A549 treated with CORT108297 at 1 μM for 4 hours (cell line): ENCODE data around the gene CEP290. TPM values are rescaled to one million over a fixed set of nuclear protein-coding genes. Genes with fewer than 3 reads are reported as not detected.

Experiments
- total RNA-seq: library from RNA; stranded (reverse); fragments of 200-300 nt; extraction: Qiagen RNA extraction; gene quantifications from 5 replicates; pipeline ENCODE4 v1.2.3, GENCODE V29; 2022

Gene CEP290
- 6.3 to 8.0 TPM (median 6.5 TPM) in 5 replicates for total RNA-seq

GRCh38 chr12:88141774-88142609 is at the start of gene CEP290, which contains the start of gene TMTC3:
Gene CEP290, minus strand, starts transcription at chr12:88142088. Its CDS starts 781 bp downstream, at chr12:88141307.
Gene TMTC3, plus strand, starts transcription at chr12:88142307. Its CDS starts 6,009 bp downstream, at chr12:88148316.

GRCh38 chr12:88029093-88029665 is 112.7 kb downstream of the CEP290 start, which contains the start of gene C12orf50:
Gene C12orf50, minus strand, starts transcription at chr12:88029401. Its CDS starts 2,439 bp downstream, at chr12:88026962.

Other genes with a start within 250 kb of the CEP290 start
- gene C12orf50, start 112.7 kb downstream of the CEP290 start, total RNA-seq = 0.06 to 0.08 TPM in 2 of 5 replicates, not detected in the others
- 7.8 to 13.4 TPM (median 11.3 TPM) in 5 replicates for gene TMTC3, start 219 bp upstream of the CEP290 start, total RNA-seq